Left kidney (tissue), 2 donors: ENCODE results near the gene FOXO1. TPM values are rescaled to one million over a fixed set of nuclear protein-coding genes. Genes with fewer than 3 reads are reported as not detected.
A peak's percentile ranks its signal among the peaks of the same experiment; 100 is the strongest.

Experiments
- DNase-seq: peaks from one replicate; pipeline ENCODE4 v3.0.0-alpha.2; 2013
- polyA plus RNA-seq: library from polyadenylated mRNA; unstranded; fragments of 120-200 nt; gene quantifications from one replicate; pipeline ENCODE4 v1.2.1, GENCODE V29; 2013; ENCODE audit not compliant: insufficient read length

FOXO1 gene
- polyA plus RNA-seq, 1 donor, result 15.4 TPM

- DNase-seq, result no peak
Observed at GRCh38 chr13:40639221-40639681, 27.2 kb downstream of the FOXO1 start.

GRCh38 chr13:40637643-40638042 lies 28.8 kb downstream of the FOXO1 start:
- no peak for DNase-seq

- DNase-seq, result no peak
Observed at GRCh38 chr13:40635315-40635995, 31.0 kb downstream of the FOXO1 start.

GRCh38 chr13:40632915-40633314 lies 33.5 kb downstream of the FOXO1 start:
- no peak for DNase-seq

GRCh38 chr13:40631605-40632004 lies 34.8 kb downstream of the FOXO1 start:
- no peak for DNase-seq

- no peak for DNase-seq
Observed at GRCh38 chr13:40629678-40630384, 36.6 kb downstream of the FOXO1 start.

- DNase-seq, result no peak
Observed at GRCh38 chr13:40626977-40627376, 39.5 kb downstream of the FOXO1 start.

- DNase-seq, result no peak
Observed at GRCh38 chr13:40626561-40626960, 39.9 kb downstream of the FOXO1 start.

GRCh38 chr13:40624986-40625385 lies 41.5 kb downstream of the FOXO1 start:
- no peak for DNase-seq

GRCh38 chr13:40624383-40624782 lies 42.1 kb downstream of the FOXO1 start:
- DNase-seq, result no peak

GRCh38 chr13:40622761-40623160 lies 43.7 kb downstream of the FOXO1 start:
- no peak for DNase-seq

GRCh38 chr13:40622246-40622645 lies 44.2 kb downstream of the FOXO1 start:
- DNase-seq, result no peak

- DNase-seq, result no peak
Observed at GRCh38 chr13:40619479-40619814, 47.0 kb downstream of the FOXO1 start.

- DNase-seq, result no peak
Observed at GRCh38 chr13:40618581-40619478, 47.6 kb downstream of the FOXO1 start.

- no peak for DNase-seq
Observed at GRCh38 chr13:40617801-40618356, 48.6 kb downstream of the FOXO1 start.

- no peak for DNase-seq
Observed at GRCh38 chr13:40615619-40616018, 50.8 kb downstream of the FOXO1 start.

GRCh38 chr13:40613914-40614313 lies 52.5 kb downstream of the FOXO1 start:
- DNase-seq, result no peak

GRCh38 chr13:40613192-40613818 lies 53.1 kb downstream of the FOXO1 start:
- DNase-seq, result peak; percentile 58

GRCh38 chr13:40612041-40612440 lies 54.4 kb downstream of the FOXO1 start:
- no peak for DNase-seq

GRCh38 chr13:40611635-40612034 lies 54.8 kb downstream of the FOXO1 start:
- no peak for DNase-seq

- DNase-seq, result no peak
Observed at GRCh38 chr13:40611004-40611403, 55.4 kb downstream of the FOXO1 start.
